NCI-H2196 (cell line): ENCODE results near the gene FREM2.

Experiments
- DNase-seq: peaks from one replicate; lab custom pipeline; 2025; ENCODE audit not compliant: unreplicated experiment; lab: John Stamatoyannopoulos, UW

FREM2 gene

DNA sequence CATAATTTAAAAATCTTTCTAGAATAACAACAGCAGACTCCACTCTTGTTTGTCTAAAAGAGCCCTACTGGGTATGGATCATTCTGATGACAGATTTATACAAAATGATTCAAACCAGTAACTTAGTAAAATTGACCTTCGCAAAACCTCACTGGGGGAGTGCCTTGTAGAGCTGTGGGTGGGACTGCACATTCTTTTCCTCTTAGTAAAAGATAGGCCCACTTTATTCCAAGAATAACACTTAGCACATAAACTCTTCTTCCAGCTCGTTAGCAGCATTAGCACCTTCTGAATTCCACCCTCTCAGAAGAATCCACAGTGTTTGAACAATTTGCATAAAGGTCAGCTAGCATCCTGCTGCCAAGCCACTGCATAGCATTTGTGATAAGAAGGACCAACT lies 196.9 kb downstream of the FREM2 start:
- DNase-seq = no peak

DNA sequence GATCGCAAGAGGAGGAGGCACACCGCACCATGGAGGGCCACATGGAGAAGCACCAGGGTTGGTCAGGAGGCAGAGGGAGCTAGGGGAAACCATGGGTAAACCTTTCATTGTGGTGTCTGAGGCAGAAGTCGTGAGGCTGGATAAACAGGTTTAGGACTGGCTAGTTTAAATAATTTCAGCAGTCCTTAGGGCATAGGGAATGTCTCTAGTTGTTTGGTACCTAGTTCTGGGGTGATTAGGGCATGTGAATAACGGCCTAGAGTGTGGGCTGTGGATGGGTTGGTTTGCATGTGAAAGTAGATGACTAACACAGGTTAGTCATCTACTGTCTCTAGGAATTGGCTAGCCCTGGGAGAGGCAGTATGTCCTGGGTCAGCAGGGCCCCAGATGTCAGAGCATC lies 201.4 kb downstream of the FREM2 start:
- no peak for DNase-seq

DNA sequence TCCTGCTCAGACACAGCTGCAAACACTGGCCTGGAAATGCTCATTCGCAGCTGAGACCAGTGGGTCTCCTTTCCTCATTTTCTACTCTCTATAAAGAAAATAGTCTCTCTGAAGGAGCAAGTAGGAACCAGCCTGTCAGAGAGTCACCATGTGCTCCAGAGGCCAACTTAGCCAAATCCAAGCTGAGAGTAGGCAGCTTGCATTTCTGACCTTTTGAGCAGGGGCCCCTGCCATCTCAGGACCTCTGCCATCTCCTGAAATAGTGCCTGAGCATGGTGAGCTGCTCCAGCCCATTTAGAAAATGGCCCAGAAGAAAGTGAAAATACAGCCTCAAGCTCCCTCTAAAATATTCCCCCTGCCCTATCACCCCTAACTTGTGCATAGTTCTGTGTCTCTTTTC lies 208.2 kb downstream of the FREM2 start:
- no peak for DNase-seq

DNA sequence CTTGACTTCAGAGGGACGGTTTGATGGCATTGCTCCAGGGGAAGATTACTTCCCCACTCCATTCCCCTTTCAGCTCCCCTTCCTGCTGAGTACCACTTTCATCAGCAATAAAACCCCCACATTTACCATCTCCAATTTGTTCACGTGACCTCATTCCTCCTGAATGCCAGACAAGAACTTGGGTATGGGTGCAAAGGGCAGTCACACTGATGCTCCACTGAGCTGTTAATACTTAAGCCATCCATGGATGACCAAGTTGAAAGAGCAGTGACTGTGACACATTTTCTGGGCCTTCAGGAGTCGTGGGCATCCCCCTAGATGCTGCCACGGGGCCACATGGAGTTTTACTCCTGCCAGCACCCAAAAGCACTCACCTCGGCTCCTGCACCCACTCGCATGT lies 210.6 kb downstream of the FREM2 start:
- no peak for DNase-seq

DNA sequence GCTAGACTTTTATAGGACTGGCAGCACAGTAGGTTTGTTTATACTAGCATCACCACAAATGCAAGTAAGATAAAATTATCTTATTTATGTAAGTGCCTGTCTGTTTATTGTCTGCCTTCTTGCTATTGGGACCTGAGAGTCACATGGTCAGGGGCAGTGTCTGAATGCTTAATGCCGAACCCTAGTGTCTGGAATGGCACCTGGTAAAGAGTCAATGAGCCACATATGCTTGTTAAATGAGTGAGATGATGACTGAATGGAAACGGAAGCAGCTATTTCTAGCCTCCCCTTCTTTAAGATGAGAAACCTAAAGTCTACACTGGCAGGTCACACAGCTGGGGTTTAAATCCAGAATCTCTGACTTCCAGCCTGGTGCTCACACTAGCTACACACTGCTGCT lies 211.6 kb downstream of the FREM2 start:
- no peak for DNase-seq

DNA sequence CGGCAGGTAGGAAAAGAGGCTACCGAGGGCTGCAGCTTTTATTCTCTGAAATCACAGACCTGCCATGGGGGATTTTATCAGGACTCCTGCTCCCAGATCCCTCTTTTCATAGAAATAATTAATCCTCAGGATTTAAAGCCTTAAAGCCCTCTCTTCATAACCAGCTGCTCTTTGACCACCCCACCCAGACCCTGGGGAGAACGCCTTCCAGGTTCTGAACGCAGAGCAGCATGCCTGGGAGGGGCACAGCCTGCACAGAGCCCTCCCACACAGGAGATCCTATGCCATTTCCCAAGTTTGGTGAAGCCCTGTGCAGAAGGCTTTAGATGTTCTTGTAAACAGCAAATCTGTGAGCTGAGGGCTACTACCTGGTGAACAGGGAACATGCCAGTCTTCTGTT lies 212.7 kb downstream of the FREM2 start:
- DNase-seq = no peak

DNA sequence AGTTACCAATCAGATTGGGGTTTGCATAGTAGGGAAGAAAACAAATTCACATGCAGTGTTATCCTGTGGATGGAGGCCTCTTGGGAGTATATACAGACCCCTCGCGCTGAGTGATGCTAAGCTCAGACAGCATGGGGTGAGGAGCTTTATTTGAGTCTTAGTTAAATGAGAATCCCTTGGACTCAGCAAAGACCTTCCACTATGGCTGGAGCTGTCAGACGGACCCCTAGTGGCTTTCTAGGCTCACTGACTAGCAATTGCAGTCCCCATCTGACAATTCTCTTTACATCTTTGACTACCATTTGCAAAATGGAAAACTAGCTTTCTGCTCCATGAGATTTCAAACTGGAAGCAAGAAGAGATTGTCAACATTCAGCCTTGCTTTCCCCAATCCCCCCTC lies 213.3 kb downstream of the FREM2 start:
- no peak for DNase-seq

DNA sequence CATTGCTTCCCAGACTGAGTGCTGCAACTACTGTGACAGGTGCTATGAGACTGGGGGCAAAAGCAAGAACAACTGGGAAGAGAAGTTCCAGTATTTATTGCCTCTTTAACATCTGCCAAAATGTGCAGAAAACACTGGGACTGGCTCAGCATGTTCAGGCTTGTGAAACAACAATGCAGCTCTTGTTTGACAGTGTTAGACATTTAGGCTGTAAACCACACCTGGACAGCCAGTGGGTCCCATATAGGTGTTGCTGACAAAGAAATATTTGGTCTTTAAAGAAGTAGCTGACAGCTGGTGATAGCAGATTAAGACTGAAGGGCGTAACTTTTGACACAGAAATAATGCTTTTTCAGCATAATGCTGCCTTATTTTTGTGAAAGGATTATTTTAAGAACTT lies 215.7 kb downstream of the FREM2 start:
- DNase-seq = no peak

DNA sequence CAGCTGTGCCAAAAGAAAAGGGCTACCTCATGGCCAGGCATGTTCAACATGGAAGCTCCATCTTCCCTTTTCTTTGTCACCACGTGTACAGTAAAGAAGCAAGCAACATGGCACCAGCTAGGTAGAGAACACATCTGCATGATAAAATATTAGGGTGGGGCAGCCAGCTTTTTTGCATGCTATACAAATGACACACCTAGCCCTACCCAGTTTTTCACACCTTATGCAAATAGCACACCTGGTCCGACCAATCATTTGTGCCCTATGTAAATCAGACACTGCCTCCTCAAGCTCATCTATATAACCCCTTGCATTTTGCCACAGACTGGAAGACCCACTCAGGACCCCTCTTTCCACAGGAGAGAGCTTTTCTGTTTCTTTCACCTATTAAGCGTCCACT lies 218.2 kb downstream of the FREM2 start:
- DNase-seq = no peak

DNA sequence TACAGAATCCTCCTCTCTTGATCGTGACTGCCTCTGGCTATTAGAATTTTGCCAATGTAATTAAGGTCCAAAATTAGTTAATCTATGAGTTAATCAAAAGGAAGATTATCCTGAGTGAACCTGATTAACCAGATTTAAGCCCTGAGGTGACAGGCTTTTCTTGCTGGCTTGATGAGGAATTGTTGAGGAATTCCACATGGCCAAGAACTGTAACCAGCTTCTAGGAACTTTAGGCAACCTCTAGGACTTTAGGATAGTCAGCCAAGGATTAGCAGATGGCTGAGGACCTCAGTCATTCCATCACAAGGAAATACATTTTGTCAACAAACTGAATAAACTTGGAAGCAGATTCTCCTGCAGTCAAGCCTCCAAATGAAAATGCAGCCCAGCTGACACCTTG lies 219.0 kb downstream of the FREM2 start:
- DNase-seq = no peak

DNA sequence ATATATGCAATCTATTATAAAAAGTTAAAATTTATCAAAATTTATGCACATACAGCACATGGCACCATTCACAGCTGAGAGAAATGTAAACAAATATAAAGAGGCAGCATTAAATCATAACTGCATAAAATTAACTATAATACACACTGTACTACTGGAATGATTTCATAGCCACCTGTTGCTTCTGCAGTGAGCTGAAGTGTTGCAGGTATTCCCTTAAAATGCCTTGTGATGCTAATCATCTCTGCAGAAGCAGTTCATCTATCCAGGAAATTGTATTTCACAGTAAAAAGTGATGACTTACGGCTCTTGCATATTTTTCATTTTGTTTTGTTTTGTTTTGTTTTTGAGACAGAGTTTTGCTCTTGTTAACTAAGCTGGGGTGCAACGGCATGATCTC lies 221.7 kb downstream of the FREM2 start:
- DNase-seq = no peak

DNA sequence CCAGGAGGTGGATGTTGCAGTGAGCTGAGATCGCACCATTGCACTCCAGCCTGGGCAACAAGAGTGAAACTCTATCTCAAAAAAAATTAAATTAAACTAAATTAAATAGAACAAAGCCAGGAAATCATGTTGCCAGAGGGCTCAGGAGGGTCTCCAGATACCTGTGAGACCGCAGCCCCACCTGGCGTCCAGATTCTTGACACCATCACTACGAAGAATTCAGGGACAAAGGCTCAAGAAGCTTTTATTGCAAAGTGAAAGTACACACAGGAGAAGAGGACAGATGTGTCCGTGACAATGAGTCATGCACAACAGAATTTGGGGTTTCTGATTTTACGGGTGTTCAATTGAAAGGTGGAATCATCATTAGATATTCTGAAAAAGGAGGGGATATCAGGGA lies 227.2 kb downstream of the FREM2 start:
- no peak for DNase-seq

DNA sequence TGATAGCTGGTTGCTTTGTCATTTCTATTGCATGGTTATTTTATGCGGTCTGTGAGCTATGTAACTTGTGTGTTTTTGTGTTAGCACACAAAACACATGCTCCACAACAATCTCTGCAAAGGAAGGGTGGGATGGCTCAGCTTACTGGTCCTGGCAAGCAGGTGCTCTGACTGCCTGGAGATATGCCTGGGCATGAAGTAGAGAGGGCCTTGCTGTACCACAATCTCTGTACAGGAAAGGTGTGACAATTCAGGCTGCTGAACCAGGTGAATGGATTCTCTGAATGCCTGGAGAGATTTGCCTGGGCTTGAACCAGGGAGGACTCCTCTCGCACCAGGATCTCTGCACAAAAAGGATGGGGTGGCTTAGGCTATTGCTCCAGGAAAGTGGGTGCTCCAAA lies 234.2 kb downstream of the FREM2 start:
- no peak for DNase-seq

DNA sequence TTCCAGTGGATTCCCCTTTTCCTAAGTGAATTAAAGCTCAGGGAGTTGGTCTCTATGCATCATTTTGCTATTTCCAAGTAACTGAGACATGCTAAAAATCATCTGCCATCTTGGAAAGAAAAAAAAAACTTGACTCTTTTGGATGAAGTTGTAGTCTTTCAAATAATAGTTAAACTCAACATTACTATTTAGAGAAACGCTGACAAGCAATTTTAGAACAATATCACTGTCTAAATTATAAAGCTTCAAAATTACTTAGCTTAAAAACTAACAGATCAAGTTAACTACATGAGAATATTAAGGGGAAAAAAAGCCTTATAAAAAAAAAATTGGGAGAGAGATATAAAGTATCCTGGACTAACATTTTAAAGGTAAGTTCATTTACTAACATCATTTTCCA lies 235.3 kb downstream of the FREM2 start:
- DNase-seq = no peak

DNA sequence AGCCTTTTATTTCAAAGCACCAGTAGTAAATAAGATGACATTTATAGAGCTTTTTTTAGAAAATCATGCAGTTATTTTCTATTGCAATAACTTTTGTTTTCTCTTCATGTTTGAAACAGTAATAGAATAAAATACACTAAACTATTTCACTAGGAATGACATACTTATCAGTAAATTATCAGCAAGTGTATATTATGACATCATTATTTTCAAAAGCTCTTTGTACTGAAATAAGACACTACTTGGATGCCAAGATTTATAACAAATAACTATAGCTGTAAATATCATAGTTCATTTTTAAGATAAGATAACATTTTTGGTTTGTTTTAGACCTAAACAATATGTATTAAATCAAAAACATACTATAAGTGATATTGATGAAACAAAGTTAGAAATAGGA lies 246.9 kb downstream of the FREM2 start:
- DNase-seq = no peak
